Neural progenitor cell (in vitro differentiated cells): ENCODE results near the gene GTF2H2C.
"Not testable (repeated sequence)": the region's sequence is repeated elsewhere in the genome, so short reads cannot be mapped to it uniquely, and the experiment has no call there.

Source experiments
- EZH2 ChIP-seq: fragments of 200-600 bp; sonication (generic); IDR thresholded peaks from 2 replicates; pipeline ENCODE4 v1.6.1; 2017; ENCODE audit warnings: antibody characterized with exemption, mild to moderate bottlenecking, moderate library complexity
- TF ChIP-seq, protein P1 (sequence below): fragments of 200-600 bp; sonication (generic); IDR thresholded peaks from 2 replicates; pipeline ENCODE4 v1.5.1; 2017; ENCODE audit warnings: antibody characterized with exemption, mild to moderate bottlenecking

DNA sequence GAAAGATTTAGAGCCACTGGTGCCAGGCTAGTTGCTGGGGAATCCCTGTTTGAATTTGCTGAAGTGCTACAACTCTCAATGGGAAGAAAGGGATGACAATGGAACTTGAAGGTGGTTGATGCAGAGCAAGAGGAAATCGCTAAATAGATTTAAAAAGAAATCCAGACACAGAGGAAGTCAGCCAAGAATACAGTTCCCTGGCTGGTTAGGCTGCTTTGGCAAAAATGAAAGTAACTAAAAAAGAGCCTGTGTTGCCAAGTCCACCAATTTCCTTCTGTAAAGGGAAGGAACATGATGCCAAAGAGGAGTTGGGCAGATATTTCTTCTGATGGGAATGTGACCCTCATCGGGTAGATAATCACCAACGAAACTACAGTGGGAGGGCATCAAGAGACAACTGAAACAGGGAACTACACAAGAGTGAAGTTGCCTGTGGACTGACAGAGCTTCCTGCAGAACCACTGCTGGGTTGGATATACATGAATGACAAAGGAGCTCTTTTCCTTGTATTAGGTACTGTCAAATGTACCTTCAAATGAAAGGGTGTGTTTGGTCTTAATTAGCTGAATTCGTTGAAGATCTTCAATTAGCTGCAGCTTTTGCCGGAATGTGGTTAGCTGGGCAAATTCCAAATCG is 49.0 kb downstream of the GTF2H2C start:
- TF ChIP-seq, protein P1, sequence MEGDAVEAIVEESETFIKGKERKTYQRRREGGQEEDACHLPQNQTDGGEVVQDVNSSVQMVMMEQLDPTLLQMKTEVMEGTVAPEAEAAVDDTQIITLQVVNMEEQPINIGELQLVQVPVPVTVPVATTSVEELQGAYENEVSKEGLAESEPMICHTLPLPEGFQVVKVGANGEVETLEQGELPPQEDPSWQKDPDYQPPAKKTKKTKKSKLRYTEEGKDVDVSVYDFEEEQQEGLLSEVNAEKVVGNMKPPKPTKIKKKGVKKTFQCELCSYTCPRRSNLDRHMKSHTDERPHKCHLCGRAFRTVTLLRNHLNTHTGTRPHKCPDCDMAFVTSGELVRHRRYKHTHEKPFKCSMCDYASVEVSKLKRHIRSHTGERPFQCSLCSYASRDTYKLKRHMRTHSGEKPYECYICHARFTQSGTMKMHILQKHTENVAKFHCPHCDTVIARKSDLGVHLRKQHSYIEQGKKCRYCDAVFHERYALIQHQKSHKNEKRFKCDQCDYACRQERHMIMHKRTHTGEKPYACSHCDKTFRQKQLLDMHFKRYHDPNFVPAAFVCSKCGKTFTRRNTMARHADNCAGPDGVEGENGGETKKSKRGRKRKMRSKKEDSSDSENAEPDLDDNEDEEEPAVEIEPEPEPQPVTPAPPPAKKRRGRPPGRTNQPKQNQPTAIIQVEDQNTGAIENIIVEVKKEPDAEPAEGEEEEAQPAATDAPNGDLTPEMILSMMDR = not testable (repeated sequence)
- TF ChIP-seq EZH2 = not testable (repeated sequence)
